ACC112 (cell line): ENCODE data around the gene TYMP.
"Not testable (repeated sequence)": the region's sequence is repeated elsewhere in the genome, so short reads cannot be mapped to it uniquely, and the experiment has no call there.

ENCODE experiments used
- H2AFZ ChIP-seq: fragments of 200-600 bp; sonication (generic); one replicate; pipeline ENCODE4 v1.6.0; 2017; ENCODE audit warnings: antibody characterized with exemption, low read length; ENCODE audit not compliant: unreplicated experiment
- H3K27ac ChIP-seq: fragments of 200-600 bp; sonication (generic); 2 replicates; pipeline ENCODE4 v1.5.1; 2014; ENCODE audit warnings: low read depth, mild to moderate bottlenecking, antibody characterized with exemption, low read length, moderate library complexity
- H3K27me3 ChIP-seq: fragments of 200-600 bp; sonication (generic); 2 replicates; pipeline ENCODE4 v1.6.1; 2014; ENCODE audit warnings: mild to moderate bottlenecking, antibody characterized with exemption, low read length, moderate library complexity, mixed read lengths; ENCODE audit not compliant: insufficient read depth
- H3K36me3 ChIP-seq: fragments of 200-600 bp; sonication (generic); 2 replicates; pipeline ENCODE4 v1.6.1; 2016; ENCODE audit warnings: mild to moderate bottlenecking, antibody characterized with exemption, low read length, moderate library complexity, mixed read lengths; ENCODE audit not compliant: insufficient read depth
- H3K4me1 ChIP-seq: fragments of 200-600 bp; sonication (generic); one replicate; pipeline ENCODE4 v1.6.1; 2016; ENCODE audit warnings: low read length, mixed read lengths; ENCODE audit not compliant: insufficient read depth, unreplicated experiment, control insufficient read depth
- H3K4me3 ChIP-seq: fragments of 200-600 bp; sonication (generic); 2 replicates; pipeline ENCODE4 v1.5.1; 2014; ENCODE audit warnings: mild to moderate bottlenecking, low read depth, low read length
- H3K79me2 ChIP-seq: fragments of 200-600 bp; sonication (generic); one replicate; pipeline ENCODE4 v1.6.0; 2016; ENCODE audit warnings: low read length; ENCODE audit not compliant: control insufficient read depth, unreplicated experiment, insufficient read depth

Gene TYMP

DNA sequence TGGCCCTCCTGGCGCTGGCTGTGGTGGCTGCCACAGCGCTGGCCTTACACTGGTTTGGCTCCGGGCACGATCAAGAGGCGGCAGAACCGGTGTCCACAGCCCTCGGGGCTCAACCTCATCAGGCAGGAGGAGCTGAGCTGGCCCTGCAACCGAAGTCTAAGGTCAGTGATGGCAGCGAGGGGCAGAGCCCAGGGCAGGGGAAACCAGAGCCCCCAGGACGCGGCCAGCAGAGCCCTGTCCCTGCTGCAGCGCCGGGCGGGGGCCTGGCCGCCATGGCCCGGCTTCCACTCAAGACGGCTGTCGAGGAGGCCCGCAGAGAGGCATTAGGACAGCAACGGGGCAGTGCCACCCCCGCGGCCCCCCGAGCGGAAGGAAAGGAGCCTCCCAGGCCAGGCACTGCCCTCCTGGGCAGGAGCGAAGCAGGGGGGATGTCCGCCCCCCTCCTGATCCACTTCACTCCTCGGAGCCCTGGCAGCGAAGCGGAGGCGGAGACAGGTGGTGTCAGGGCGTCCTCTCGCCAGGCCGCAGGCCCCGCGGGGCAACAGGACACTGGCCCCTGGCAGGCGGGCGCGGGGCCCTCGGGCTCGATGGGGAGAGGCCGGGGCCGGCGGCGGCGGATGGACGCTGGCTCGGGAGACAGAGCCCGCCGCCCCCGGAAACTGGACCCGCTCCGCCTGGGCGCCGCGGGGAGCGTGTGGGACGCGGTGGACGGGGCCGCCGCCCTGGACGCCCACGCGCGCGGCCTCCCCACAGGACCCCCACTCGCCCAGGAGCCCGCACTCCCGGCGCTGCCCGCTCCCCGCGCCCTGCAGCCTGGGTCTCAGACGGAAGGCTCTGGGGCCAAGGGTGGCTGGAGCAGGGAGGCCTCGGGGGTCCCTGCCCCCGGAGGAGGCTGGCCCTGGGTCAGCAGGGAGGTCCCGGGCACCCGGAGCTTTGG, 16.8 kb upstream of the TYMP start:
- no peaks in the 10 kb centered on the region for H3K36me3 ChIP-seq
- H3K27ac ChIP-seq = no peak overlapping the region
- H3K79me2 ChIP-seq = no peaks in the 10 kb centered on the region
- H3K27me3 ChIP-seq = no peaks in the 10 kb centered on the region
- H3K4me3 ChIP-seq = no peak overlapping the region
- peaks cover 21% of the 10 kb centered on the region for H3K4me1 ChIP-seq
- H2AFZ ChIP-seq = no peak overlapping the region

GRCh38 chr22:50545522-50546325, 15.9 kb upstream of the TYMP start, which contains the start of gene KLHDC7B:
Gene KLHDC7B (plus strand): TSS chr22:50545899. CDS start chr22:50546244, 345 bp downstream.
- no peak within 1 kb of the TSS for H2AFZ ChIP-seq
- no peaks in the 10 kb centered on the region for H3K27me3 ChIP-seq
- no peaks in the 10 kb centered on the region for H3K79me2 ChIP-seq
- H3K36me3 ChIP-seq = no peaks in the 10 kb centered on the region
- peaks cover 28% of the 10 kb centered on the region for H3K4me1 ChIP-seq
- H3K4me3 ChIP-seq = no peak within 1 kb of the TSS
- H3K27ac ChIP-seq = peak within 1 kb of the TSS; percentile 12; the same call in 1 of the 2 replicates

GRCh38 chr22:50544746-50545253, 15.0 kb upstream of the TYMP start:
- H3K27me3 ChIP-seq = no peaks in the 10 kb centered on the region
- H2AFZ ChIP-seq = peak overlapping the region; percentile 81
- H3K4me1 ChIP-seq = peaks cover 32% of the 10 kb centered on the region
- H3K79me2 ChIP-seq = no peaks in the 10 kb centered on the region
- no peaks in the 10 kb centered on the region for H3K36me3 ChIP-seq
- 0 out of 2 replicates have a peak overlapping the region, but pooled peaks have one; percentile 29 for H3K4me3 ChIP-seq
- H3K27ac ChIP-seq = peak overlapping the region; percentile 12; the same call in 1 of the 2 replicates

GRCh38 chr22:50544078-50544745, 14.4 kb upstream of the TYMP start:
- no peaks in the 10 kb centered on the region for H3K27me3 ChIP-seq
- peaks cover 36% of the 10 kb centered on the region for H3K4me1 ChIP-seq
- H3K4me3 ChIP-seq = 0 out of 2 replicates have a peak overlapping the region, but pooled peaks have one; percentile 29
- H3K27ac ChIP-seq = peak overlapping the region; percentile 12; the same call in 1 of the 2 replicates
- H3K36me3 ChIP-seq = no peaks in the 10 kb centered on the region
- peak overlapping the region; percentile 81 for H2AFZ ChIP-seq
- H3K79me2 ChIP-seq = no peaks in the 10 kb centered on the region

DNA sequence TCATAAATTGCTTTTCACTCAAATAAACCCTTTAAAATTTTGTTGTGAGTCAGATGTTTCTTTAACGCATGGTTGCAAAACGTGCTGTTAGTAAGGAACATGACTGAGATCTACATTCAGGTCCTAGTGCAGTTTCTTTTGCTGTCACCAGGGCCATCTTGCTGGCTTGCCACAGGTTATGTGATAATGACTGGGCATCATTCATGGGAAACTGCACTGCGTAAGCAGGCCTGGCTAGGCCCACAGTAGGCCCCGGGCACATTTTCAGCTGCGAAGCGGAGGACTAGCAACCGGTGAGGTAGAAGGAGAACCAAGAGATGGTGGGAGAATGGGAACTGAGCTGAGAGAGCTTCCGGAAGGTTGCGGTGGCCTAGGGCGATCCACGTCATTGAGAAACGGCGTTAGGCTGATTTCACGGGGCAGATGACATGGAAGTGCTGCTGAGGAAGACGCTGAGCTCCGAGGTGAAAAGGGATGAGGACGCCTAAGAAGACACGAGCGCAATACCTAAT, 12.7 kb upstream of the TYMP start:
- no peak overlapping the region for H3K4me3 ChIP-seq
- no peaks in the 10 kb centered on the region for H3K27me3 ChIP-seq
- H2AFZ ChIP-seq = no peak overlapping the region
- no peaks in the 10 kb centered on the region for H3K36me3 ChIP-seq
- no peaks in the 10 kb centered on the region for H3K79me2 ChIP-seq
- peaks cover 44% of the 10 kb centered on the region for H3K4me1 ChIP-seq
- peak overlapping the region; percentile 100 for H3K27ac ChIP-seq

DNA sequence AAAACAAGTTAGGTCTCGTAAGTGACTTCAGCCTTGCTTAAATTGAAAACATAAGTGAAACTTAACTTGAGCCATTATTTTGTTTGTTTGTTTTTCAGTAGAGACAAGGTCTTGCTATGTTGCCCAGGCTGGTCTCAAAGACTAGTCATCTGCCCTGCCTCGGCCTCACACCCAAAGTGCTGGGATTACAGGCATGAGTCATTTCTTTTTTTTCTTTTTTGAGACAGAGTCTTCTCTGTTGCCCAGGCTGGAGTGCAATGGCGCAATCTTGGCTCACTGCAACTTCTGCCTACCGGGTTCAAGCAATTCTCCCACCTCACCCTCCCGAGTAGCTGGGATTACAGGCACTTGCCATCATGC, 11.8 kb upstream of the TYMP start:
- not testable (repeated sequence) for H3K27me3 ChIP-seq, H3K36me3 ChIP-seq, H3K79me2 ChIP-seq, H2AFZ ChIP-seq, H3K4me3 ChIP-seq
- peaks cover 44% of the 10 kb centered on the region for H3K4me1 ChIP-seq
- peak overlapping the region; percentile 100 for H3K27ac ChIP-seq

DNA sequence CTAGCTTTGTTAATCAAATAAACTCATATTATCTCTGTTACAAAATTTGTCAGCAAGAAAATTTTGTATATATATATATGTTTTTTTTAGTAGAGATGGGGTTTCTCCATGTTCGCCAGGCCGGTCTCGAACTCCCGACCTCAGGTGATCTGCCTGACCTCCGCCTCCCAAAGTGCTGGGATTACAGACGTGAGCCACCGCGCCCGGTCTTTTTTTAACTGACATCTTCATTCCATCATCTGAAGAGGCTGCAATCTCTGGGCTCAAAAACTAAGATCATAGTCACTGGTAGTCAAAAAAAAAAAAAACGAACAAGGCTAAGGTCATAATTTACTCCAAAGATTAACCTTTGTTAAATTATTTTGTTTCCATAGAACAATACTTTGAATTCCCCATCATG, 10.6 kb upstream of the TYMP start:
- H3K4me1 ChIP-seq = peaks cover 40% of the 10 kb centered on the region
- H3K79me2 ChIP-seq = no peaks in the 10 kb centered on the region
- H3K27ac ChIP-seq = peak overlapping the region; percentile 100
- no peak overlapping the region for H2AFZ ChIP-seq
- H3K27me3 ChIP-seq = no peaks in the 10 kb centered on the region
- H3K4me3 ChIP-seq = no peak overlapping the region
- H3K36me3 ChIP-seq = no peaks in the 10 kb centered on the region

DNA sequence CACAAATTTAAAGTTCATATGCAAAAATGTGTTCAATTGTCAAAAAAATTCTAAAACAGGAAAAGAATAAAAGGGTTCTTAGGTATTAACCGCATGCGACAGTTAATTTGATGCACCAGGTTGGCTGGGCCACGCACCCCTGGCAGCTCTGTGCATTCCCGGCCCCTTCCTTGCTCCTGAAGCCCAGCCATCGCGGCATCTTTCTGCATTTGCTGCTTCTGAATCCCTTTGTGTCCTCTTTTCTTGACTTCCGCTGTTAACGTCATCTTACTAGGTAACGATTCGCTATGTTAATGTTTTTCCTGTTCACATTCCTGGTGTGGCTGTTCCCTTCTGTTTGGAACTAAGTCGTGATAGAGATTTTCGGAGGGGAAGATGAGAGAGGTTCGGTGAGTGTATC, 8.0 kb upstream of the TYMP start:
- peak overlapping the region; percentile 100 for H3K27ac ChIP-seq
- H3K36me3 ChIP-seq = no peaks in the 10 kb centered on the region
- H2AFZ ChIP-seq = no peak overlapping the region
- no peak overlapping the region for H3K4me3 ChIP-seq
- H3K27me3 ChIP-seq = no peaks in the 10 kb centered on the region
- H3K79me2 ChIP-seq = no peaks in the 10 kb centered on the region
- peaks cover 32% of the 10 kb centered on the region for H3K4me1 ChIP-seq

DNA sequence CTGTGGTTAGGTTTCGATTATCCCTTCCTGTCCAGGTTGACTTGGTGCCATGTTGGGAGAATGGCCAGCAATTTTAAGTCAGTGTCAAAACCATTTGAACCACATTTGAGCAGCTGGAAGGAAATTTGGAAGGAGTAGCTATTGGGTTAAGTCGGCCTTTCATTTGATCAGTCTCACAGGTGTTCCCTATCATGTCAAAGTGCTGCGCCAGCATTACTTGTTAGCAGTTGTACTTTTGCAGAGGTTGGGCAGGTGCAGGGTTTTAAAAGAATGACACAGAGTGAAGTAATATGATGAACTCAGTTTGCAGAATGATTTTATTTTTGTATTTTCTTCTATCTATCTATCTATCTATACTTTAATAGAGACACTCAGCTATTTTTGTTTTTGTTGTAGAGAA, 6.4 kb upstream of the TYMP start:
- Histone ChIP-seq H3K27ac (no peak overlapping the region), H3K27me3 (no peaks in the 10 kb centered on the region), H3K4me1 (peaks cover 24% of the 10 kb centered on the region)

DNA sequence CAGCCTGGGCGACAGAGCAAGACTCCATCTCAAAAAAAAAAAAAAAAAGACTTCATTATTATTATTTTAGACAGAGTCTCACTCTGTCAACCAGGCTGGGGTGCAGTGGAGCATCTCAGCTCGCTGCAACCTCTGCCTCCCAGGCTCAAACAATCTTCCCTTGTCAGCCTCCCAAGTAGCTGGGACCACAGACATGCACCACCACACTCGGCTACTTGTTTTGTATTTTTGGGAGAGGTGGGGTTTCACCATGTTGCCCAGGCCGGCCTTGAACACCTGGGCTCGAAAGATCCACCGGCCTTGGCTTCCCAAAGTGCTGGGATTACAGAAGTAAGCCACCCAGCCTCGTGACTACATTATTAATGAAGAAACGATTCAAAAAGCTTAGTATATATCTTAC, 5.3 kb upstream of the TYMP start:
- H3K4me1 ChIP-seq = peaks cover 18% of the 10 kb centered on the region
- H3K79me2 ChIP-seq = peaks cover 4% of the 10 kb centered on the region
- no peak overlapping the region for H2AFZ ChIP-seq
- H3K27me3 ChIP-seq = no peaks in the 10 kb centered on the region
- H3K4me3 ChIP-seq = no peak overlapping the region
- no peak overlapping the region for H3K27ac ChIP-seq
- no peaks in the 10 kb centered on the region for H3K36me3 ChIP-seq

More for the DNA sequence above, 6.4 kb upstream of the TYMP start:
- Histone ChIP-seq H3K79me2 (peaks cover 3% of the 10 kb centered on the region), H2AFZ (no peak overlapping the region), H3K4me3 (no peak overlapping the region), H3K36me3 (no peaks in the 10 kb centered on the region)
